ENCODE results near the gene ZFP36L1. TPM values are rescaled to one million over a fixed set of nuclear protein-coding genes. Genes with fewer than 3 reads are reported as not detected.
A peak's percentile ranks its signal among the peaks of the same experiment; 100 is the strongest.

Gene ZFP36L1
- total RNA-seq, 1 experiment from 2014 or later: 11.0 TPM

DNA sequence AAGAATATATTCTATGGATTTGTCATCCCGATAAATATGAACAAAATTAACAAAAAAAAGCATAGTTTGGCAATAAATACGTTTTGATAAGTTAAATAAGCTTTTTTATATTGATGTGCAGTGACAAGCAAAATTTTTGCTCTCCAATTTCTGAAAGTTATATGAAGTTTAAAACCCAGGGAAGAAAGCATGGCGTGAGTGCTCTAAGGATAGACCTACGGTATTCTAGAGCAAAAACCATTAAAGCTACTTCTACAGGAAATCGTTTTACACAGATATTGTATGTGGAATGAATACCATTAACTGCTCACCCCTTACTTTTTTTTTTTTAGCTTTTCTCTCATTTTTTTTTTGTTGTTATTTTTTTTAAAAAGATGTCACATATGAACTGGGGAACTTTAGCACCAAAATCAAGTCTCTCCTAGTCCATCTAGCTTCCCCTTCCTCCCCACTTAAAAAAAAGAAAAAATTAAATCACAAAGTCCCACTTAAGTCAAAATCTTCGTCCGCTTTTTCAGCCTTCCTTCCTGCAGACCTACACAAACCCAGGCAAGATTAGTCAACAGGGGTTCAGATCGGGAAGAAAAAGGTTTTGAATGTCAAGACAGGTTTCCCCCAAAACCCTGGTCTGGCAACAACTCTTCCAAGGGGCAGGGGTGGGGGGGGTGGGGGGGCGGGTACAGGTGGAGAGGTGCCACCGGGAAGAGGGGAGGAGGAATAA lies 4.4 kb downstream of the ZFP36L1 start:
- no peak for DNase-seq (ENCODE audit: low read depth in 1 of 2, low spot score in 2 of 2)
- H3K9me3 ChIP-seq (replicated peaks): no peaks in the 10 kb centered on the region
- H3K4me3 ChIP-seq: no peak overlapping the region
- no peak overlapping the region for H3K27ac ChIP-seq
- H3K4me1 ChIP-seq (replicated peaks): peaks cover 34% of the 10 kb centered on the region
- H3K36me3 ChIP-seq: peaks cover 43% of the 10 kb centered on the region
- no peaks in the 10 kb centered on the region for H3K27me3 ChIP-seq (replicated peaks)

DNA sequence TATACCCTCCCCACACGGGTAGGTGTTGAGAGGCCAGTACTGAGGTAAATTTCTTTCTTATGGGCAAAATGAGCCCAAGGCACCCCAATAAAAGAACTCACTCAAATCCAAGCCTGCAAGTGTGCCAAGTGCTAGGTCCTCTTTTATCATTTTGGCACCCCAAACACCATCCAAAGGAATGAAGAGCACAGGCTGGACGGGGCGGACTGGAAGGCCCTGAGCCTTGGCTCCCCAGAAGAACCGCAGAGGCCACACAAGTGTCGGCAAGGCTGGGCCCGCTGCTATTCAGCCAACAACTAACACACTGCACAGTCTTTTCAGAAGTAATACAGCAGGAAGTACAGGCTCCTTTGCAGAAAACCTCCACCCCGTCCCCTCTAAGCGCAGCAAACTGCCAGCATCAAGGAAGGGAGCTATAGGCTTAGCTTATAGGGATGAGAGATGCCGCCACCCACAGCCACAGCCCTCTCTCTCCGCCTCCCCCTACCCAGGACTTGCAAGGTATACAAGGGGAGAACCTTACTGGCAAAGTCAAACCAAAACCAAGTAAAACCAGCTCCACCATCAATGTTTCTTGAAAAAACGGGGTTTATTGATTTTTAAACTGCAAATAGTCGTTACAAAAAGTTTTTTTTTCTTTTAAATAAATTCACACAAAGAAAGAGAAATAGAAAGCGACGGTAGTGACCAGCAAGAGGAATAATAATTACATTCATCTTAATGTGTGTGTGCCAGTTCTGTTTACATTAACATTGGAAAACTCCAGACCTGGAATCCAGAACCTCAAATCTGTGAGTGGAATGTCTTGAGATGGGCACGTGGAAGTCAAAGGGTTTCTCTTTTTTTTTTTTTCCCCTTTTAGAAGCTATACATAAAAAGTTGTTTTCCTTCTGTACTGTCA lies 5.5 kb downstream of the ZFP36L1 start:
- no peaks in the 10 kb centered on the region for H3K9me3 ChIP-seq (replicated peaks)
- H3K27me3 ChIP-seq (replicated peaks): no peaks in the 10 kb centered on the region
- DNase-seq (ENCODE audit: low read depth in 1 of 2, low spot score in 2 of 2): no peak
- peaks cover 34% of the 10 kb centered on the region for H3K4me1 ChIP-seq (replicated peaks)
- H3K36me3 ChIP-seq: peaks cover 43% of the 10 kb centered on the region
- no peak overlapping the region for H3K27ac ChIP-seq
- no peak overlapping the region for H3K4me3 ChIP-seq

DNA sequence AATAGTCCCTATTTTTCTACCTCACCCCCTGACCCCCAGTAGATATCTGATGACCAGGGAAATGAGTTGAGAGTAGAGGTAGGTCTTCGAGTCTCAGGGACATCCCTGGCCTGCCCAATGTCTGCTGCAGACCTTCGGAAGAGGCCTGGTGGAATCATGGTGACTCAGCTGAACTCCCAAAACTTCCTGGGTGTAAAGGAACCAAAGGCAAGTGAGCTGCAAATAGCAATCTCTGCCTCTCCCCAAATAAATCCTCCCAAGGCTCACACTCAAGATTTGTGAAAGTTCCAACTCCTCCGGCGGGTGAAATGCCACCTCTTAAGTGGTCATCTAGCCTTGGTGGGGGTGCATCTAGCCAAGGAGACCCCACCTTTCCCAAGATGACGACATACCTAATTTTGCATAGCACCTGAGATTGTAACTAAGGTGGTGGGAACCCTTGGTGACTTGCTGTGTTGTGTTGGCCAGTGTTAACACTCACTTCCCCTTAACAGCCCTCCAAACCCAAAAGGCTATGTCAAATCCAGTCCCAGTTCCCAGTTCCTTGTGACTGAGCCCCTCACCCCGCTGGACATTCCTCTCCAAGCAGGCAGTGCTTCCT lies 6.3 kb downstream of the ZFP36L1 start:
- H3K4me1 ChIP-seq (replicated peaks): peaks cover 34% of the 10 kb centered on the region
- DNase-seq (ENCODE audit: low read depth in 1 of 2, low spot score in 2 of 2): no peak
- peaks cover 41% of the 10 kb centered on the region for H3K36me3 ChIP-seq
- no peak overlapping the region for H3K27ac ChIP-seq
- H3K4me3 ChIP-seq: no peak overlapping the region
- H3K27me3 ChIP-seq (replicated peaks): no peaks in the 10 kb centered on the region
- no peaks in the 10 kb centered on the region for H3K9me3 ChIP-seq (replicated peaks)

DNA sequence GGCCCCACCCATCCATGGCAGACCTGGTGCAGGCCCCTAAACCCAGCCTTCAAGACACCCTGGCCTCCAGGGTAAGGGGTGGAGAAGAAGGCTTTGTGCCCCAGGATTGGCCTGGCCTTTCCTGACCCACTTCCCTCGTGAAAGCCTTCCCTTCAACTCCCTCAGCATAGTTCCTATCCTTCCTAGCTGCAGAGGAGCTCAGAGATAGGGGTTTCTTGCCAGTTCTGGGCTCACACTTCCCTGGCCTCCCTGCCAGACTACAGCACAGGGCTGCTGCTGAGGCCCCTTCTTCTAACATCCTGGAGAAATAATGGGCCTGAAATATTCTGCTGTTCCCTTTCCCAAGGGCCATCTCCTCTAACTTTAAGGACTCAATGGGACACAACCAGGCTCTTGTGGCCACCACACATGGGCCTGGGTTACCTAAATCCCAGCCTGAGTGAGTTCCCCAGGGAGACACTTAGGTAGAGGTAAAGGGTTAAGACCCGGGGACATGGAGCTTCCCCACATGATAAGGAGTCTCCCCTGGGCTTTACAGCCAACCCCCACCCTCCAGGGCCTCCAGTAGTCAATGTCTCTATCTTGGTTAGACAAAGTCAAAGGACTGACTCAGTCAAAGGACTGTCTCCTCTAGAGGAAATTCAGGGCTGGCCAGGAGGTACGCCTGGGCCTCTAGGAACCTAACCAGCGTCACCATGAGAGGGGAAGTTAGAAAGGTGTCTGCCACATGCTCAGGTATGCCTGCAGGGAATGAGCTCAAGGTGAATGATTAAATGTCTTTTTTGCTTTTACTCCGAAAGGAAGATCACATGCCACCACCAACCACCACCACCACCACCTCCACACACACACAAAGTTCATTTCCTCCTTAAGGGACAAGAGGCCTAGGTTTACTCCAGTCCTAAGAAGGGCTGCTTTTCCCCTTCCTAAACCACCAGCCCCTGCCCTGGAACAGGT lies 7.1 kb downstream of the ZFP36L1 start:
- peaks cover 36% of the 10 kb centered on the region for H3K36me3 ChIP-seq
- DNase-seq (ENCODE audit: low read depth in 1 of 2, low spot score in 2 of 2): no peak
- H3K4me1 ChIP-seq (replicated peaks): peaks cover 39% of the 10 kb centered on the region

DNA sequence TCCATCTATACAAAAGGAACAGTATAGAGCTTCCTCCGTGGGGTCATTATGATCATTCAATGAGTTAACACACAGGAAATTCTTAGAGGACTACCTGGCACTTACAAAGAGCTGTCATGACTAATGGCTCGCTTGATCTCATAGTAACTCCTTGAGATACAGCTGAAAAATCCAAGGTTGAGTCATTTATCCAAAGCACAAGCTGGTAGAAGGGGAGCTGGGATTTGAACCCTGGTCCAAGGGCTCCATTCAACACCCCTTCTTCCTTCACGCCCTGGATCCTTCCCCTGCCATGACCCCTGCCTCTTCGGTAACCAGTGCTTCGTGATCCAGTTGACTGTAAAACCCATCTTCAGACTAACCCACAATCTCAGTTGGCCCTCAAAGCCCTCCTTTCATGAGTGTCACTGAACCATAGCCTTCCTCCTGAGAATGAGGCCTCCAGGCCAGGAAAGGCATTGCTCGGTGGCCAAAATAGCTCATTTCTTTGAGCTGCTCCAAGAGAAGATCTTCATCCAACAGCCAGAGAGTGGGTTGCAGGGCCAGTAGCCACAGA lies 7.8 kb downstream of the ZFP36L1 start:
- no peaks in the 10 kb centered on the region for H3K9me3 ChIP-seq (replicated peaks)
- H3K27ac ChIP-seq: no peak overlapping the region
- H3K4me3 ChIP-seq: no peak overlapping the region
- DNase-seq (ENCODE audit: low read depth in 1 of 2, low spot score in 2 of 2): no peak
- no peaks in the 10 kb centered on the region for H3K27me3 ChIP-seq (replicated peaks)
- peaks cover 39% of the 10 kb centered on the region for H3K4me1 ChIP-seq (replicated peaks)
- H3K36me3 ChIP-seq: peaks cover 31% of the 10 kb centered on the region

More for the DNA sequence above, 7.1 kb downstream of the ZFP36L1 start:
- Histone ChIP-seq H3K9me3 (replicated peaks) (no peaks in the 10 kb centered on the region), H3K4me3 (no peak overlapping the region), H3K27ac (no peak overlapping the region), H3K27me3 (replicated peaks) (no peaks in the 10 kb centered on the region)

DNA sequence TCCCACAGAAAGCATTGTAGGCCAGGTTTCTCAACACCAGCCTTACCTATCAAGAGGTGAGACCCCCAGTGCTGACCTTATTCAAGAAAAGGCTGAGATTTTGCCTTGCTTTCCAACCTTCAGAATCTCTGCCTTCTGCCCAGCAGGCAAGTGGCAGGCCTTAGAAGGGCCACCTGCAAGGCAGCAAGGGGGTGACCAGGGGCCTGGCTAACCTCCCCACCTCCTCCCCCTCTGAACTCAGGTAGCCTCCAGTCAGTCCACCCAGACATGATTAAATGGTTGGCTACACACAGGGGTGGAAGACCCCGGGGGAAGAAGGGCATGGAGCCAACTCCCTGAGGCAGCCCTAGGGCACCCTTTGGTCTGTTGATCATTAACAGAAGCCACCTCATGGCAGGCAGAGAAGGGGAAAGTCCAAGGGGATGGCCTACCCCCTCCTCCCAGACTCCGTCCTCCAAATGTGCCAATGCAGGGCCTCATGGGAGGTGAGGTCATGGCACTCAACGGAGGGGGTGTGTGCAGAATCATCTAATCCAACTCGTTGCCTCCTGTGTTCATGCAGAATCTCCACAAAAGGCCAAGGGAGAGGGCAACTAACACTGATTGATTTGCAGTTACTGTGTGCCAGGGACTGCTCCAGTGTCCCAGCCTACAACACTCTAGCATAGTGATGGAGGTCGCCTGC lies 8.5 kb downstream of the ZFP36L1 start:
- peaks cover 42% of the 10 kb centered on the region for H3K4me1 ChIP-seq (replicated peaks)
- DNase-seq (ENCODE audit: low read depth in 1 of 2, low spot score in 2 of 2): no peak
- no peak overlapping the region for H3K4me3 ChIP-seq
- peaks cover 24% of the 10 kb centered on the region for H3K36me3 ChIP-seq
- no peak overlapping the region for H3K27ac ChIP-seq
- H3K27me3 ChIP-seq (replicated peaks): no peaks in the 10 kb centered on the region
- H3K9me3 ChIP-seq (replicated peaks): no peaks in the 10 kb centered on the region

DNA sequence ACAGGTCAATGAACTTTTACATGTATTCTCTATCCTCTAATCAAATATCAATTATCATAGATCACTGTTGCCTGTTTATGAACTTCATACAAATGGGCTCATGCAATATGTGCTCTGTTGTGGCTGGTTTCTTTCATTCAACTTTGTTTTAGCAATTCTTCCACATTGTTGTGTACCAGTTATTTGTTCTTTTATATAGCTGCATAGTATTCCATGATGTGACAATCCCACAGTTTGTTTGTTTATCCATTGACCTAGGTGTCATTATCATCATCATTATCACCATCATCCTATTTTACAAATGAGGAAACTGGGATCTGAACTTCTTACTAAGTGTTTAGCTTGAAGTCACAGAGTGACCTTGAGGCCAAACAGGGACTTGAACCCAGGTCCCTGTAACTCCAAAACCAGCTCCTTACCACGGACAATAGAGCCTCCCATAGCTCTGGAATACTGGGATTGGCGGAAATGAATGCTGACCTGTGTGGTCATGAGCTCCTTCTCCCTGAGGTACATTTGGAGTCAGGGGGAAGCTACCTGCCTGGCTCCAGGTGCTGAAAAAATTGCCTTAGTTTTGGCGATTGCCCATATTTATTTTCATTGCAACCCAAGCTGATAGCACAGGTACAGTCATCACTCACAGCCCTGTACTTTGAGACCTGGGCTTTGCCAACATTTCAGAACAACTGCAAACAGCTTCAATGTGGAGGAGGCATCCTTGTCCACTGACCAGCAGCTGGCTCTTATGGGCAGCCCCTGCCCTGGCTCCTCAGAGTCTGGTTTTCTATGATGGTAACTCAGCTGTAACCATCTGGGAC lies 9.2 kb downstream of the ZFP36L1 start:
- Histone ChIP-seq H3K36me3 (peaks cover 19% of the 10 kb centered on the region), H3K9me3 (replicated peaks) (no peaks in the 10 kb centered on the region), H3K4me3 (no peak overlapping the region), H3K27ac (no peak overlapping the region), H3K27me3 (replicated peaks) (no peaks in the 10 kb centered on the region), H3K4me1 (replicated peaks) (peaks cover 47% of the 10 kb centered on the region)
- DNase-seq (ENCODE audit: low read depth in 1 of 2, low spot score in 2 of 2): no peak

DNA sequence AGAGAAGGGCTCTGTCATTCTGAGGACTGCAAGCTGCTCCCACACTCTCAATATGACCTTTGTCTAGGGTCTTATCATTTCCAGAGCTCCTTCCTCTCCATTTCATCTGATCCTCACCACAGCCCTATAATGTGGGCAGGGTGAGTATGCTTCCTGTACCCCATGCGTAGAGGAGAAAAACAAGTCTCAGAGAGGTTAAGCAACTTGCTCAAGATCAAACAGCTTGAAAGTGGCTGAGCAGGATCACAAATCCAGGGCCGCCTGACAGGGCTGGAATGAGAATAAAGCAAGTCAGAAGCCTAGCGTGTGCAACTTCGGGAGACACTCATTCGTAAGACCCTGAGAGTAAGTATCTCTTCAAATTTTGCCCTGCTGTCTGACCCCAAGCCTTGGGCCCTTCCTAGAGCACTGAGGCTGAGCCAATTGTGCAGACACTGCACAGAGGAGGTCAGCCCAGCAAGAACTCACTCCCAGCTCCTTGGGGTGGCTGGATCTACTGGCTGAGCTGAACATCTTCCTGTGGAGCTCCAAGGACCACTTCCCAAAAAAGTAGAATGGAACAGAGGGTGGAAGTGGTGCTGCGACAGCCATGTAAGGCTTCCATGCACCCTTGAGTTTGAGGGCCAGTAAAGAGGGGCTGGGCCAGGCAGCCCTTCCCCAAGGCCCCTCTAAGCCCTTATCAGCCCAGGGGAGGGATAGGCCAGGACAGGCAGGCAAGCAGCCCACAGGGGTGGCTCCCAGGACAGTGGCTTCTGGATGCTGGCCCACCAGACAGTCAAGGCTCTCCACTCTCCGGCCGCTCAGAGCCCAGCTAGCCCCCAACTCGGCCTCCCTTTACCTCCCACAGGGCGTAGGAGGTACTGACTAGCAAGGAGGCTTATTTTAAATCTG lies 10.5 kb downstream of the ZFP36L1 start:
- H3K4me3 ChIP-seq: no peak overlapping the region
- H3K4me1 ChIP-seq (replicated peaks): peaks cover 51% of the 10 kb centered on the region
- no peaks in the 10 kb centered on the region for H3K27me3 ChIP-seq (replicated peaks)
- H3K9me3 ChIP-seq (replicated peaks): no peaks in the 10 kb centered on the region
- H3K27ac ChIP-seq: no peak overlapping the region
- DNase-seq (ENCODE audit: low read depth in 1 of 2, low spot score in 2 of 2): no peak
- peaks cover 6% of the 10 kb centered on the region for H3K36me3 ChIP-seq

DNA sequence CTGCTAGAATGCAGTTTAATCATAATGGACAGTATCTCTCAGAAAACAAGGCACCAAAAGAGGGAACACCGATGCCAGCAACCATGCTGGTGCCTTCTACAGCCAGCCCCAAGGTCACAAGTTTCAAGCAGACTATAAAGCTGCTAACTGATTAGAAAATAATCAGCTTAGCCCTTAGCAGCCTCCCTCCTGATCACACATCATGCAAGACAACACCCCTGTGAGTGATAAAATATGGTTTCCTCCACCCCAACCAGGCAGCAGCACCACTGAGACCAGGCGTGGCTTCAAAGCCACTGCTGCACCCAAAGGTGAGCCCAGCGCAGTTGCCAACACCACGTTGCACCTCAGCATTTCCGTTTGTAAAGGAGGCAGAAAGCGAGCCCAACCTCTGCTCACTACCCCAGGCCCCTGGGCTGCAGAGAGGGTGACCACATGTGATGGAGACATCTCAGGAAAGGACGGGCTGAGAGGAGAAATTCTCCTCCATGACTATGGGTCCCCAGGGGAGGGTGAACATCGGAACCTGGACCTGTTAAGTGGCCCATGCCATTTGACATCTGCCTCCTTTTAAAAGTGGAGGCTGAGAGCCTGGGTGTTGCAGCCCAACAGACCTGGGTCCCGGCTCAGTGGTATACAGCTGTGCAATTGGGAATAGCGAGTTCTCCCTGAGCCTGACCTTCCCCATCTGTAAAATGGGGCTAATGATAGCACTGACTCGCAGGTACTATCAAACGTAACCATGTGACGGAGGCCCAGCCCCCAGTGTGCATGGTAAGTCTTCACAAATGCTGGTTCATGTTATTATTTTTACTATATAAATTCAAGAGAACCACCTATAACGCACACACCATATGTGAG lies 11.5 kb downstream of the ZFP36L1 start:
- H3K9me3 ChIP-seq (replicated peaks): no peaks in the 10 kb centered on the region
- H3K4me1 ChIP-seq (replicated peaks): peaks cover 51% of the 10 kb centered on the region
- no peaks in the 10 kb centered on the region for H3K36me3 ChIP-seq
- H3K27ac ChIP-seq: no peak overlapping the region
- no peak for DNase-seq (ENCODE audit: low read depth in 1 of 2, low spot score in 2 of 2)
- no peak overlapping the region for H3K4me3 ChIP-seq
- no peaks in the 10 kb centered on the region for H3K27me3 ChIP-seq (replicated peaks)

DNA sequence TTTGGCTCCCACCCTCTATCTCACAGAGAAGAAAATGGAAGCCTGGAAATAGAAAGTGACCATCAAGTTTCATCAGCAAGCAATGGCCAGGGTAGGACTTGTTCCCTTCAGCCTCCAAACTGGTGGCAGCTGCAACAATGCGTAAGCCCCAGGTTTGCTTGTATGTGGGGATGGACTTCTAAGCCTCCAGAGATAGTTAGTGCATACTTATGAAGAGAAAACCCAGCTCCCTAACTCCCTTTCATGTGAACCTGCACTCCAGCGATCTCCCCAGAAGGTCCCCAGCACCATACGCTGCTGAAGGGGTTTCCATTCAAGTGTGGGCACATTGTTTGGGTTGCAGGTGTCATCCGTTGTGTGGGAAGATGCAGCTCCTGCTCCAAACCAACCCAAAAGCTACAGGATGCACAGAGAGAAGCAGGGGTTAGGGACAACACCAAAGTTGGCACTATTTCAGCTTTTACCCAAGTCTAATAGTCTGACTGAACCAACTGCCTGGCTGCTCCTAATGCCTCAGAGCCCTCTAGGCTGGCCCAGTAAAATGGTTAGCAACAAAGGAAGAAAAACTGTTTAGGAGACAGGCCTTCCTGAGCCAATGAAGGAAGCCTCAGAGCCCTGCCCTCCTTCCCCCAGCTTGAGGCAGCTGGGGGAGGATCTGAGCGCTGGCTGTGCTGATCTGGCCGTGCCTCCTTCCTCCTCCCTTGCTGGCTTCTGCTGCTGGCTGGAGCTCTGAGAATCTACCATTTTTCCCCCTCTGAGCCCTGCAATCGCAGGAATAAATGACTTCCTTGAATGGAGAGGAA lies 12.3 kb downstream of the ZFP36L1 start:
- no peaks in the 10 kb centered on the region for H3K9me3 ChIP-seq (replicated peaks)
- H3K36me3 ChIP-seq: no peaks in the 10 kb centered on the region
- peak overlapping the region; percentile 70 for H3K27ac ChIP-seq
- DNase-seq (ENCODE audit: low read depth in 1 of 2, low spot score in 2 of 2): no peak
- no peaks in the 10 kb centered on the region for H3K27me3 ChIP-seq (replicated peaks)
- no peak overlapping the region for H3K4me3 ChIP-seq
- peaks cover 48% of the 10 kb centered on the region for H3K4me1 ChIP-seq (replicated peaks)

All from SJSA1 (cell line).